Large intestine (tissue), 3 donors: ENCODE measurements around the gene CRPPA. TPM values are rescaled to one million over a fixed set of nuclear protein-coding genes. Genes with fewer than 3 reads are reported as not detected.

ENCODE experiments used
- DNase-seq, 2 donors: peaks; one replicate each; pipeline versions ENCODE4 v3.0.0 to v3.0.0-alpha.2; 2013
- H3K27ac ChIP-seq: one replicate; pipeline ENCODE4 v1.5.1; 2013; ENCODE audit warnings: low read length
- H3K27me3 ChIP-seq: 2 replicates; pipeline ENCODE4 v1.6.1; 2013; ENCODE audit warnings: low read length; ENCODE audit not compliant: control insufficient read depth, insufficient read depth
- H3K36me3 ChIP-seq: 2 replicates; pipeline ENCODE4 v1.6.1; 2013; ENCODE audit warnings: low read length; ENCODE audit not compliant: control insufficient read depth, insufficient read depth
- H3K4me1 ChIP-seq: one replicate; pipeline ENCODE4 v1.6.1; 2013; ENCODE audit warnings: low read length; ENCODE audit not compliant: control insufficient read depth, insufficient read depth
- H3K4me3 ChIP-seq: one replicate; pipeline ENCODE4 v1.5.1; 2013; ENCODE audit warnings: low read length
- H3K9me3 ChIP-seq: one replicate; pipeline ENCODE4 v1.6.1; 2013; ENCODE audit warnings: mild to moderate bottlenecking, low read depth, low read length, moderate library complexity; ENCODE audit not compliant: control insufficient read depth
- WGBS: methylation state at CpG from one replicate; pipeline ENCODE4 v1.1.5; 2013; ENCODE audit warnings: low lambda C conversion rate; ENCODE audit not compliant: insufficient coverage; 5-methylcytosine and 5-hydroxymethylcytosine counted together
- polyA plus RNA-seq: library from polyadenylated mRNA; unstranded; fragments of 120-200 nt; gene quantifications from one replicate; pipeline ENCODE4 v1.2.1, GENCODE V29; 2013

The CRPPA gene
- polyA plus RNA-seq, 1 donor = 1.8 TPM

GRCh38 chr7:16423761-16424160, 2.4 kb upstream of the CRPPA start:
- WGBS = 100% methylated on average over 1 of the region's 1 CpG
- no peaks in the 10 kb centered on the region for H3K27me3 ChIP-seq
- peaks cover 20% of the 10 kb centered on the region for H3K4me1 ChIP-seq
- H3K4me3 ChIP-seq = no peak overlapping the region
- H3K27ac ChIP-seq = no peak overlapping the region
- no peaks in the 10 kb centered on the region for H3K9me3 ChIP-seq
- no peak for DNase-seq
- no peaks in the 10 kb centered on the region for H3K36me3 ChIP-seq

- H3K4me3 ChIP-seq = no peak overlapping the region
- peak overlapping the region; percentile 99 for H3K27ac ChIP-seq
- whole genome bisulfite sequencing = no CpG with 5 or more reads among the region's 3 CpGs
- H3K27me3 ChIP-seq = no peaks in the 10 kb centered on the region
- H3K9me3 ChIP-seq = no peaks in the 10 kb centered on the region
- DNase-seq = no peak
- H3K36me3 ChIP-seq = no peaks in the 10 kb centered on the region
- peaks cover 20% of the 10 kb centered on the region for H3K4me1 ChIP-seq
Observed at GRCh38 chr7:16422917-16423316, 1.6 kb upstream of the CRPPA start.

- Histone ChIP-seq H3K36me3 (no peaks in the 10 kb centered on the region), H3K4me1 (peaks cover 20% of the 10 kb centered on the region), H3K4me3 (no peak overlapping the region), H3K9me3 (no peaks in the 10 kb centered on the region), H3K27ac (peak overlapping the region; percentile 99), H3K27me3 (no peaks in the 10 kb centered on the region)
- no peak for DNase-seq
- WGBS = no CpG with 5 or more reads among the region's 1 CpG
Observed at GRCh38 chr7:16422103-16422435, 731 bp upstream of the CRPPA start.

GRCh38 chr7:16420649-16421332, 547 bp downstream of the CRPPA start:
- H3K4me3 ChIP-seq = peak overlapping the region; percentile 72
- WGBS = no CpG with 5 or more reads among the region's 56 CpGs

GRCh38 chr7:16420329-16420648, 1.0 kb downstream of the CRPPA start:
- peaks cover 20% of the 10 kb centered on the region for H3K4me1 ChIP-seq
- H3K9me3 ChIP-seq = no peaks in the 10 kb centered on the region
- H3K27me3 ChIP-seq = no peaks in the 10 kb centered on the region
- DNase-seq = no peak
- peak overlapping the region; percentile 72 for H3K4me3 ChIP-seq
- no peaks in the 10 kb centered on the region for H3K36me3 ChIP-seq
- WGBS = 0% methylated on average over 1 of the region's 3 CpGs
- H3K27ac ChIP-seq = peak overlapping the region; percentile 99

More at GRCh38 chr7:16420649-16421332, 547 bp downstream of the CRPPA start:
- Histone ChIP-seq H3K9me3 (no peaks in the 10 kb centered on the region), H3K27me3 (no peaks in the 10 kb centered on the region), H3K4me1 (peaks cover 20% of the 10 kb centered on the region), H3K36me3 (no peaks in the 10 kb centered on the region), H3K27ac (peak overlapping the region; percentile 99)
- DNase-seq = peak; percentile 91 to 92

- Histone ChIP-seq H3K36me3 (no peaks in the 10 kb centered on the region), H3K27me3 (no peaks in the 10 kb centered on the region), H3K4me3 (peak overlapping the region; percentile 72), H3K27ac (peak overlapping the region; percentile 99), H3K4me1 (peaks cover 20% of the 10 kb centered on the region), H3K9me3 (no peaks in the 10 kb centered on the region)
- WGBS = no CpG with 5 or more reads among the region's 10 CpGs
- DNase-seq = peak in 1 of 2 donors; percentile 14
Observed at GRCh38 chr7:16419859-16420258, 1.5 kb downstream of the CRPPA start.

GRCh38 chr7:16419126-16419525, 2.2 kb downstream of the CRPPA start:
- no peak overlapping the region for H3K4me3 ChIP-seq
- no peaks in the 10 kb centered on the region for H3K27me3 ChIP-seq
- no CpG with 5 or more reads among the region's 1 CpG for WGBS
- H3K36me3 ChIP-seq = no peaks in the 10 kb centered on the region
- no peak overlapping the region for H3K27ac ChIP-seq
- H3K9me3 ChIP-seq = no peaks in the 10 kb centered on the region
- peaks cover 20% of the 10 kb centered on the region for H3K4me1 ChIP-seq
- DNase-seq = no peak

GRCh38 chr7:16417906-16418305, 3.4 kb downstream of the CRPPA start:
- 29% methylated on average over 1 of the region's 1 CpG for WGBS
- Histone ChIP-seq H3K27me3 (no peaks in the 10 kb centered on the region), H3K4me1 (peaks cover 18% of the 10 kb centered on the region), H3K4me3 (no peak overlapping the region), H3K36me3 (no peaks in the 10 kb centered on the region), H3K9me3 (no peaks in the 10 kb centered on the region), H3K27ac (no peak overlapping the region)
- no peak for DNase-seq

GRCh38 chr7:16416289-16417282, 4.8 kb downstream of the CRPPA start:
- Histone ChIP-seq H3K9me3 (no peaks in the 10 kb centered on the region), H3K27ac (no peak overlapping the region), H3K27me3 (no peaks in the 10 kb centered on the region), H3K36me3 (no peaks in the 10 kb centered on the region), H3K4me3 (no peak overlapping the region), H3K4me1 (peaks cover 8% of the 10 kb centered on the region)
- 80% methylated on average over 1 of the region's 7 CpGs for WGBS
- no peak for DNase-seq

GRCh38 chr7:16412274-16413254, 8.8 kb downstream of the CRPPA start:
- no peaks in the 10 kb centered on the region for H3K27me3 ChIP-seq
- no peaks in the 10 kb centered on the region for H3K36me3 ChIP-seq
- no peaks in the 10 kb centered on the region for H3K9me3 ChIP-seq
- no peak overlapping the region for H3K27ac ChIP-seq
- 71% methylated on average over 3 of the region's 8 CpGs for WGBS
- no peak for DNase-seq
- no peaks in the 10 kb centered on the region for H3K4me1 ChIP-seq
- H3K4me3 ChIP-seq = no peak overlapping the region
